ENCODE measurements around the gene KCNC1.

Gene KCNC1

DNA sequence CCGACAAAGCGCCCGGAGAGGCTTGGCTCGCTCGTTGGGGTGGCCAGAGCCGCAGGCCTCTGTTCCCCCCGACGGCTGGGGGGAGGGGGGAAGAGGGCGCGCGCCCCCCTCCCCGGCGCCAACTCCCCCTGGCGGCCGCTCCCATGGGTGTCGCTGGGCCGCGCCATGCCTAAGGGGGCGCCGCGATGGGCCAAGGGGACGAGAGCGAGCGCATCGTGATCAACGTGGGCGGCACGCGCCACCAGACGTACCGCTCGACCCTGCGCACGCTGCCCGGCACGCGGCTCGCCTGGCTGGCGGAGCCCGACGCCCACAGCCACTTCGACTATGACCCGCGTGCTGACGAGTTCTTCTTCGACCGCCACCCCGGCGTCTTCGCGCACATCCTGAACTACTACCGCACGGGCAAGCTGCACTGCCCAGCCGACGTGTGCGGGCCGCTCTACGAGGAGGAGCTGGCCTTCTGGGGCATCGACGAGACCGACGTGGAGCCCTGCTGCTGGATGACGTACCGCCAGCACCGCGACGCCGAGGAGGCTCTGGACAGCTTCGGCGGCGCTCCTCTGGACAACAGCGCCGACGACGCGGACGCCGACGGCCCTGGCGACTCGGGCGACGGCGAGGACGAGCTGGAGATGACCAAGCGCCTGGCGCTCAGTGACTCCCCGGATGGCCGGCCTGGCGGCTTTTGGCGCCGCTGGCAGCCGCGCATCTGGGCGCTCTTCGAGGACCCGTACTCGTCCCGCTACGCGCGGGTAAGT, 1.4 kb downstream of the KCNC1 start:
- TF ChIP-seq ZNF70 (CRISPR knock-in tag; IDR thresholded peaks at IDR 0.05) (no peak), ZNF565 (CRISPR knock-in tag; conservative IDR thresholded peaks at IDR 0.05; ENCODE audit: low read depth) (no peak), PPARA (CRISPR knock-in tag; IDR thresholded peaks at IDR 0.05; ENCODE audit: borderline replicate concordance) (no peak), BACH2 (CRISPR knock-in tag; IDR thresholded peaks at IDR 0.05; ENCODE audit: borderline replicate concordance) (no peak), RARB (CRISPR knock-in tag; IDR thresholded peaks at IDR 0.05) (no peak), TOX (CRISPR knock-in tag; IDR thresholded peaks at IDR 0.05; ENCODE audit: borderline replicate concordance) (no peak), ZFP30 (CRISPR knock-in tag; IDR thresholded peaks at IDR 0.05) (no peak), TCF4 (CRISPR knock-in tag; IDR thresholded peaks at IDR 0.05; ENCODE audit: borderline replicate concordance) (no peak), ZFP3 (CRISPR knock-in tag; IDR thresholded peaks at IDR 0.05) (no peak), CSDC2 (CRISPR knock-in tag; IDR thresholded peaks at IDR 0.05) (no peak), GLIS3 (CRISPR knock-in tag; IDR thresholded peaks at IDR 0.05) (no peak), ZC3H10 (CRISPR knock-in tag; IDR thresholded peaks at IDR 0.05) (no peak)
- TF ChIP-seq, protein P1, sequence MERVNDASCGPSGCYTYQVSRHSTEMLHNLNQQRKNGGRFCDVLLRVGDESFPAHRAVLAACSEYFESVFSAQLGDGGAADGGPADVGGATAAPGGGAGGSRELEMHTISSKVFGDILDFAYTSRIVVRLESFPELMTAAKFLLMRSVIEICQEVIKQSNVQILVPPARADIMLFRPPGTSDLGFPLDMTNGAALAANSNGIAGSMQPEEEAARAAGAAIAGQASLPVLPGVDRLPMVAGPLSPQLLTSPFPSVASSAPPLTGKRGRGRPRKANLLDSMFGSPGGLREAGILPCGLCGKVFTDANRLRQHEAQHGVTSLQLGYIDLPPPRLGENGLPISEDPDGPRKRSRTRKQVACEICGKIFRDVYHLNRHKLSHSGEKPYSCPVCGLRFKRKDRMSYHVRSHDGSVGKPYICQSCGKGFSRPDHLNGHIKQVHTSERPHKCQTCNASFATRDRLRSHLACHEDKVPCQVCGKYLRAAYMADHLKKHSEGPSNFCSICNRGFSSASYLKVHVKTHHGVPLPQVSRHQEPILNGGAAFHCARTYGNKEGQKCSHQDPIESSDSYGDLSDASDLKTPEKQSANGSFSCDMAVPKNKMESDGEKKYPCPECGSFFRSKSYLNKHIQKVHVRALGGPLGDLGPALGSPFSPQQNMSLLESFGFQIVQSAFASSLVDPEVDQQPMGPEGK (CRISPR knock-in tag; IDR thresholded peaks at IDR 0.05; ENCODE audit: borderline replicate concordance), result no peak
- no peak for ATAC-seq

DNA sequence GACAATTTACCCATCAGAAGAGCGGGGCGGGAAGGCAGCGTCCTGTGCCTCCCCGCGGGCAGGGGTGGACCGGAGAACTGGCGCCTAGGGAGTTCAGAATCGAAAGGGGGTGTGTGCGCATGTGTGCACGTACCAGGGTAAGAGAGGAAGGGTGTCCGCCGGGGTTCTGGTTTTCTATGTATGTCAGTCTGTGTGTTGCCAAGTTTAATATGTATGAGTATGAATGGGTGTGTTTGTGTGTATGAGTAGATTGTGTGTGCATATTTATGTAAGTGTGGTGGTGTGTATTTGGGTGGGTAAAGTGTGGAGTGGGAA, 2.0 kb downstream of the KCNC1 start:
- no peak for TF ChIP-seq ZNF70 (CRISPR knock-in tag; IDR thresholded peaks at IDR 0.05)
- TF ChIP-seq ZC3H10 (CRISPR knock-in tag; IDR thresholded peaks at IDR 0.05), result no peak
- no peak for TF ChIP-seq CSDC2 (CRISPR knock-in tag; IDR thresholded peaks at IDR 0.05)
- no peak for TF ChIP-seq TCF4 (CRISPR knock-in tag; IDR thresholded peaks at IDR 0.05; ENCODE audit: borderline replicate concordance)
- TF ChIP-seq RARB (CRISPR knock-in tag; IDR thresholded peaks at IDR 0.05), result no peak
- no peak for TF ChIP-seq ZFP30 (CRISPR knock-in tag; IDR thresholded peaks at IDR 0.05)
- no peak for TF ChIP-seq OSR1 (CRISPR knock-in tag; IDR thresholded peaks at IDR 0.05)
- no peak for TF ChIP-seq TOX (CRISPR knock-in tag; IDR thresholded peaks at IDR 0.05; ENCODE audit: borderline replicate concordance)
- TF ChIP-seq ZFP3 (CRISPR knock-in tag; IDR thresholded peaks at IDR 0.05), result no peak
- TF ChIP-seq ARNTL (CRISPR knock-in tag; IDR thresholded peaks at IDR 0.05; ENCODE audit: borderline replicate concordance, low read depth), result no peak
- TF ChIP-seq, protein P1 (CRISPR knock-in tag; IDR thresholded peaks at IDR 0.05; ENCODE audit: borderline replicate concordance), result no peak
- TF ChIP-seq BACH2 (CRISPR knock-in tag; IDR thresholded peaks at IDR 0.05; ENCODE audit: borderline replicate concordance), result no peak
- no peak for TF ChIP-seq ESRRG (CRISPR knock-in tag; IDR thresholded peaks at IDR 0.05)
- TF ChIP-seq, protein P2, sequence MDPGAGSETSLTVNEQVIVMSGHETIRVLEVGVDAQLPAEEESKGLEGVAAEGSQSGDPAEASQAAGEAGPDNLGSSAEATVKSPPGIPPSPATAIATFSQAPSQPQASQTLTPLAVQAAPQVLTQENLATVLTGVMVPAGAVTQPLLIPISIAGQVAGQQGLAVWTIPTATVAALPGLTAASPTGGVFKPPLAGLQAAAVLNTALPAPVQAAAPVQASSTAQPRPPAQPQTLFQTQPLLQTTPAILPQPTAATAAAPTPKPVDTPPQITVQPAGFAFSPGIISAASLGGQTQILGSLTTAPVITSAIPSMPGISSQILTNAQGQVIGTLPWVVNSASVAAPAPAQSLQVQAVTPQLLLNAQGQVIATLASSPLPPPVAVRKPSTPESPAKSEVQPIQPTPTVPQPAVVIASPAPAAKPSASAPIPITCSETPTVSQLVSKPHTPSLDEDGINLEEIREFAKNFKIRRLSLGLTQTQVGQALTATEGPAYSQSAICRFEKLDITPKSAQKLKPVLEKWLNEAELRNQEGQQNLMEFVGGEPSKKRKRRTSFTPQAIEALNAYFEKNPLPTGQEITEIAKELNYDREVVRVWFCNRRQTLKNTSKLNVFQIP (CRISPR knock-in tag; IDR thresholded peaks at IDR 0.05; ENCODE audit: borderline replicate concordance, low read depth), result no peak
- TF ChIP-seq PPARA (CRISPR knock-in tag; IDR thresholded peaks at IDR 0.05; ENCODE audit: borderline replicate concordance), result no peak
- no peak for TF ChIP-seq GLIS3 (CRISPR knock-in tag; IDR thresholded peaks at IDR 0.05)
- no peak for ATAC-seq

DNA sequence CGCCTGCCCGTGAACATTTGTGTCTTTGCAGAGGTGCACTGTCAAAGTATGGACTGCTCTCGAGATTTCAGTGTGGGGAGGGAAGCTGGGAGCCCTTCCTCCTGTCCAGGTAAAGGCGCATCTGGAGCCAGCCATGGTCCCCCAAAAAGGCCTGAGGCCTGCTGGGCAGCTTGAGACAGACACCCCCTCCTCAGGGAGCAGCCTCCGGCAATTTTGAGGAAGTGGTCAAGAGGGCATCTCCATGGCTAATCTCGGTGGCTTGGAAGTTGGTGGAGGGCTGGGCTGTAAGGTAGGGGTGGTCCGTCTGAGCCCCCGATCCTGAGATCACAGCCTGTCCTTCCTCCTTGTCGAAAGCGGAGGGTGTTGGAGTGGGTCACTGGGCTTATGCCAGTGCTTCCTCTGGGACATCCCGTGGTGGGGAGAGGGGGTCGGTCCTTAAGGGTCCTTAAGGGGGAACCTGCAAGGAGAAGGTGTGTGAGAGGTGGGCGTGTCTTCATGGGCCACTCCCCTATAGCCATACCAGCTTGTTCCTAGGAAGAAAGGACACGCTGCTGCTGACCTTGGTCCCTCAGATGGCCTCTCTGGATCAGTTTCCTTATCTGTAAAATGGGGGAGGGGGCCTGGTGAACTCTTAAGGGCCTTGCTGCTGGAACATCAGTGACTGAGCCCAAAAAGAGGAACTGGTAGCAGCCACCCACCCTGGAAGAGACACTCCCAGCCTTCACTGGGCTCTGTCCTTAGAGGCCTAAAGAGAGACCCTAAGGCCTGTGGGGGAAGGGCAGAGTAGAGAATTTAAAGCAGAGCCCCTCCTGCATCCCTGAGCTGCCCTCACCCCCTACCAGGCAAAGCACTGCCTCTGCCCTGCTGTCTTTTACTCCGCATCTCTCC, 2.6 kb downstream of the KCNC1 start:
- TF ChIP-seq, protein P3, sequence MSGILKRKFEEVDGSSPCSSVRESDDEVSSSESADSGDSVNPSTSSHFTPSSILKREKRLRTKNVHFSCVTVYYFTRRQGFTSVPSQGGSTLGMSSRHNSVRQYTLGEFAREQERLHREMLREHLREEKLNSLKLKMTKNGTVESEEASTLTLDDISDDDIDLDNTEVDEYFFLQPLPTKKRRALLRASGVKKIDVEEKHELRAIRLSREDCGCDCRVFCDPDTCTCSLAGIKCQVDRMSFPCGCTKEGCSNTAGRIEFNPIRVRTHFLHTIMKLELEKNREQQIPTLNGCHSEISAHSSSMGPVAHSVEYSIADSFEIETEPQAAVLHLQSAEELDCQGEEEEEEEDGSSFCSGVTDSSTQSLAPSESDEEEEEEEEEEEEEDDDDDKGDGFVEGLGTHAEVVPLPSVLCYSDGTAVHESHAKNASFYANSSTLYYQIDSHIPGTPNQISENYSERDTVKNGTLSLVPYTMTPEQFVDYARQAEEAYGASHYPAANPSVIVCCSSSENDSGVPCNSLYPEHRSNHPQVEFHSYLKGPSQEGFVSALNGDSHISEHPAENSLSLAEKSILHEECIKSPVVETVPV (CRISPR knock-in tag; IDR thresholded peaks at IDR 0.05), result no peak
- ATAC-seq, result no peak
